HEK293 (cell line): ENCODE results near the gene XIAP.
"Not testable (repeated sequence)": the region's sequence is repeated elsewhere in the genome, so short reads cannot be mapped to it uniquely, and the experiment has no call there.

Experiments used
- CTCF ChIA-PET: fragments of 350-600 bp; formaldehyde crosslinking; extraction: SDS; loops from one replicate; lab custom pipeline; 2021; ENCODE audit warnings: antibody characterized with exemption; lab: Yijun Ruan, JAX
- POLR2A ChIA-PET: fragments of 300-600 bp; formaldehyde crosslinking; extraction: SDS; loops from one replicate; lab custom pipeline; 2020; ENCODE audit warnings: antibody characterized with exemption, inconsistent platforms; lab: Yijun Ruan, JAX
- H3K27ac ChIP-seq: fragments of 200-500 bp; sonication (Bioruptor generic); 2 replicates; pipeline ENCODE4 v1.5.1; 2014; ENCODE audit warnings: low read depth, low read length, control low read depth, inconsistent platforms; ENCODE audit errors: extremely low read depth
- H3K36me3 ChIP-seq, 2 experiments: fragments of 200-500 bp in 1 of 2; sonication (Bioruptor generic) in 1 of 2; 1 replicate in 1 of 2; 2 replicates in 1 of 2; pipeline ENCODE4 v1.5.1; 2014 to 2017; ENCODE audit warnings: inconsistent platforms in 2 of 2, low read length in 2 of 2; ENCODE audit not compliant: control insufficient read depth in 2 of 2, insufficient read depth in 1 of 2
- H3K4me1 ChIP-seq: fragments of 200-500 bp; sonication (Bioruptor generic); 2 replicates; pipeline ENCODE4 v1.5.1; 2014; ENCODE audit warnings: mild to moderate bottlenecking, low read length, inconsistent platforms; ENCODE audit not compliant: control insufficient read depth, insufficient read depth
- H3K4me3 ChIP-seq: 2 replicates; pipeline ENCODE4 v1.5.1; 2011; ENCODE audit warnings: low read depth, mild to moderate bottlenecking, control low read depth, low read length, moderate library complexity
- H3K9me3 ChIP-seq: fragments of 200-500 bp; sonication (Bioruptor generic); 2 replicates; pipeline ENCODE4 v1.5.1; 2014; ENCODE audit warnings: low read depth, low read length, inconsistent platforms; ENCODE audit not compliant: control insufficient read depth, insufficient read depth
- MYNN ChIP-seq: fragments of 450-650 bp; formaldehyde crosslinking; IDR thresholded peaks from 2 replicates; pipeline ENCODE4 v1.5.1; 2016; ENCODE audit warnings: missing biosample characterization, missing genetic modification characterization, borderline replicate concordance
- MZF1 ChIP-seq: fragments of 450-650 bp; formaldehyde crosslinking; IDR thresholded peaks from 2 replicates; pipeline ENCODE4 v1.5.1; 2017; ENCODE audit warnings: missing biosample characterization, missing genetic modification characterization, borderline replicate concordance
- OVOL3 ChIP-seq: fragments of 450-650 bp; formaldehyde crosslinking; IDR thresholded peaks from 2 replicates; pipeline ENCODE4 v1.5.1; 2016; ENCODE audit warnings: missing biosample characterization, missing genetic modification characterization
- SETDB1 ChIP-seq: IDR thresholded peaks from one replicate; pipeline ENCODE4 v1.6.1; 2017; ENCODE audit warnings: mild to moderate bottlenecking, low read length, moderate library complexity, mixed read lengths; ENCODE audit not compliant: insufficient read length
- SP7 ChIP-seq: fragments of 450-650 bp; formaldehyde crosslinking; IDR thresholded peaks from 2 replicates; pipeline ENCODE4 v1.5.1; 2016; ENCODE audit warnings: missing biosample characterization, missing genetic modification characterization
- TRIM28 ChIP-seq: IDR thresholded peaks from 2 replicates; pipeline ENCODE4 v1.6.1; 2011; ENCODE audit warnings: low read length, control low read depth, borderline replicate concordance
- ZBTB10 ChIP-seq: fragments of 450-650 bp; formaldehyde crosslinking; IDR thresholded peaks from 2 replicates; pipeline ENCODE4 v1.5.1; 2016; ENCODE audit warnings: missing biosample characterization, missing genetic modification characterization
- ZBTB44 ChIP-seq: fragments of 450-650 bp; IDR thresholded peaks from 2 replicates; pipeline ENCODE4 v1.5.1; 2018; ENCODE audit warnings: missing biosample characterization, mild to moderate bottlenecking, missing genetic modification characterization
- ZEB2 ChIP-seq: fragments of 450-650 bp; formaldehyde crosslinking; IDR thresholded peaks from 2 replicates; pipeline ENCODE4 v1.5.1; 2016; ENCODE audit warnings: missing biosample characterization, missing genetic modification characterization
- ZFHX2 ChIP-seq: fragments of 450-650 bp; formaldehyde crosslinking; conservative IDR thresholded peaks from 2 replicates; pipeline ENCODE4 v1.5.1; 2016; ENCODE audit warnings: missing biosample characterization, missing genetic modification characterization
- ZNF2 ChIP-seq: fragments of 450-650 bp; formaldehyde crosslinking; IDR thresholded peaks from 2 replicates; pipeline ENCODE4 v1.5.1; 2016; ENCODE audit warnings: missing biosample characterization, missing genetic modification characterization
- ZNF24 ChIP-seq: fragments of 450-650 bp; formaldehyde crosslinking; IDR thresholded peaks from 2 replicates; pipeline ENCODE4 v1.5.1; 2016; ENCODE audit warnings: missing biosample characterization, missing genetic modification characterization
- ZNF335 ChIP-seq: fragments of 450-650 bp; formaldehyde crosslinking; conservative IDR thresholded peaks from 2 replicates; pipeline ENCODE4 v1.5.1; 2016; ENCODE audit warnings: missing biosample characterization, missing genetic modification characterization
- ZNF362 ChIP-seq: fragments of 450-650 bp; formaldehyde crosslinking; IDR thresholded peaks from 2 replicates; pipeline ENCODE4 v1.5.1; 2016; ENCODE audit warnings: missing biosample characterization, missing genetic modification characterization
- ZNF37A ChIP-seq: fragments of 450-650 bp; IDR thresholded peaks from 2 replicates; pipeline ENCODE4 v1.5.1; 2018; ENCODE audit warnings: missing biosample characterization, missing genetic modification characterization
- ZNF555 ChIP-seq: fragments of 450-650 bp; formaldehyde crosslinking; conservative IDR thresholded peaks from 2 replicates; pipeline ENCODE4 v1.5.1; 2017; ENCODE audit warnings: missing biosample characterization, mild to moderate bottlenecking, missing genetic modification characterization, inconsistent platforms
- ZNF585B ChIP-seq: fragments of 450-650 bp; formaldehyde crosslinking; IDR thresholded peaks from 2 replicates; pipeline ENCODE4 v1.5.1; 2016; ENCODE audit warnings: missing biosample characterization, missing genetic modification characterization
- ZNF596 ChIP-seq: fragments of 450-650 bp; IDR thresholded peaks from 2 replicates; pipeline ENCODE4 v1.5.0; 2018; ENCODE audit warnings: missing biosample characterization, mild to moderate bottlenecking, missing genetic modification characterization, moderate library complexity
- ZNF654 ChIP-seq: fragments of 450-650 bp; formaldehyde crosslinking; IDR thresholded peaks from 2 replicates; pipeline ENCODE4 v1.5.1; 2016; ENCODE audit warnings: low read depth, missing biosample characterization, missing genetic modification characterization
- ZNF704 ChIP-seq: fragments of 450-650 bp; formaldehyde crosslinking; IDR thresholded peaks from 2 replicates; pipeline ENCODE4 v1.5.1; 2016; ENCODE audit warnings: missing biosample characterization, missing genetic modification characterization
- ZNF785 ChIP-seq: fragments of 450-650 bp; formaldehyde crosslinking; IDR thresholded peaks from 2 replicates; pipeline ENCODE4 v1.5.1; 2016; ENCODE audit warnings: missing biosample characterization, missing genetic modification characterization
- ZNF792 ChIP-seq: fragments of 450-650 bp; formaldehyde crosslinking; IDR thresholded peaks from 2 replicates; pipeline ENCODE4 v1.5.1; 2016; ENCODE audit warnings: missing biosample characterization, missing genetic modification characterization

XIAP gene

GRCh38 chrX:123884809-123885408 is 25.1 kb downstream of the XIAP start:
- ChIA-PET CTCF (interaction anchor here (0.5 to 2.3 kb wide), 12 partner anchors 9 to 303 kb away, joined by 3 to 14 read pairs (median 4); no protein-coding TSS in a partner anchor), POLR2A (no interaction called here)
- Histone ChIP-seq H3K4me1 (peaks cover 5% of the 10 kb centered on the region; the same call in 1 of the 2 replicates), H3K27ac (no peak overlapping the region), H3K4me3 (no peak overlapping the region), H3K36me3 (peaks cover 8 to 16% of the 10 kb centered on the region in 2 experiments; a peak in 2 of 3 replicates), H3K9me3 (no peaks in the 10 kb centered on the region)
- TF ChIP-seq ZNF654 (tag by site-specific recombination), result peak; percentile 54
- TF ChIP-seq ZBTB44, result 0 out of 2 replicates have a peak, but pooled peaks have one; percentile 3
- no peak for TF ChIP-seq ZFHX2 (tag by site-specific recombination)
- no peak for TF ChIP-seq ZNF596 (tag by site-specific recombination)
- no peak for TF ChIP-seq SETDB1
- 0 out of 2 replicates have a peak, but pooled peaks have one; percentile 14 for TF ChIP-seq TRIM28
- TF ChIP-seq ZNF37A (tag by site-specific recombination), result 0 out of 2 replicates have a peak, but pooled peaks have one; percentile 3
- TF ChIP-seq ZNF24 (tag by site-specific recombination), result no peak
- 0 out of 2 replicates have a peak, but pooled peaks have one; percentile 22 for TF ChIP-seq ZEB2 (tag by site-specific recombination)
- 0 out of 2 replicates have a peak, but pooled peaks have one; percentile 48 for TF ChIP-seq ZNF362 (tag by site-specific recombination)

GRCh38 chrX:123899701-123900100 is 39.8 kb downstream of the XIAP start:
- no peaks in the 10 kb centered on the region for H3K4me1 ChIP-seq
- H3K36me3 ChIP-seq, result peaks cover 36 to 39% of the 10 kb centered on the region in 2 experiments
- no peaks in the 10 kb centered on the region for H3K9me3 ChIP-seq
- no peak overlapping the region for H3K27ac ChIP-seq
- H3K4me3 ChIP-seq, result no peak overlapping the region
- TF ChIP-seq ZNF335 (tag by site-specific recombination) (no peak), SP7 (tag by site-specific recombination) (no peak), ZNF585B (tag by site-specific recombination) (no peak), ZNF555 (tag by site-specific recombination) (no peak)
- POLR2A ChIA-PET, result no interaction called here
- CTCF ChIA-PET, result interaction anchor here (1.0 to 2.3 kb wide), 2 partner anchors 67 to 122 kb away, joined by 3 to 6 read pairs; no protein-coding TSS in a partner anchor

- CTCF ChIA-PET, H3K9me3 ChIP-seq, H3K4me1 ChIP-seq, H3K27ac ChIP-seq, POLR2A ChIA-PET, H3K4me3 ChIP-seq: not testable (repeated sequence)
- peaks cover 33 to 40% of the 10 kb centered on the region in 2 experiments for H3K36me3 ChIP-seq
These were observed 43.4 kb downstream of the XIAP start for GRCh38 chrX:123903261-123903660.

- H3K27ac ChIP-seq, result 0 out of 2 replicates have a peak overlapping the region, but pooled peaks have one; percentile 31
- H3K36me3 ChIP-seq, result peaks cover 30 to 37% of the 10 kb centered on the region in 2 experiments
- H3K4me3 ChIP-seq, result no peak overlapping the region
- POLR2A ChIA-PET, result no interaction called here
- no peaks in the 10 kb centered on the region for H3K9me3 ChIP-seq
- 0 out of 2 replicates have a peak, but pooled peaks cover 4% of the 10 kb centered on the region for H3K4me1 ChIP-seq
- CTCF ChIA-PET, result interaction anchor here (0.6 kb wide), 1 partner anchor 72 kb away, joined by 6 read pairs; no protein-coding TSS in a partner anchor
- TF ChIP-seq ZNF2 (tag by site-specific recombination), result no peak
- TF ChIP-seq ZBTB10 (tag by site-specific recombination), result no peak
- TF ChIP-seq ZNF704 (tag by site-specific recombination), result no peak
- no peak for TF ChIP-seq OVOL3
- no peak for TF ChIP-seq ZNF792 (tag by site-specific recombination)
- no peak for TF ChIP-seq ZNF785 (tag by site-specific recombination)
- TF ChIP-seq MZF1, result no peak
- TF ChIP-seq MYNN (tag by site-specific recombination), result no peak
These were observed 45.5 kb downstream of the XIAP start for GRCh38 chrX:123905332-123905731.
